ENCODE data around the gene DGCR6. TPM values are rescaled to one million over a fixed set of nuclear protein-coding genes. Genes with fewer than 3 reads are reported as not detected.
"Not testable (repeated sequence)": the region's sequence is repeated elsewhere in the genome, so short reads cannot be mapped to it uniquely, and the experiment has no call there.

Gene DGCR6
- total and polyA plus RNA-seq, 4 donors = 1.3 to 5.9 (median 3.9) TPM

- H3K36me3 ChIP-seq (ENCODE audit: control insufficient read depth in 4 of 4, insufficient read depth in 4 of 4, low read length in 4 of 4) = no peaks in the 10 kb centered on the region
- DNase-seq = no peak
- no peak overlapping the region for H3K27ac ChIP-seq (ENCODE audit: low read depth in 1 of 2, low read length in 1 of 2)
- H3K9ac ChIP-seq (ENCODE audit: insufficient read depth in 1 of 2, low read length in 2 of 2) = no peak overlapping the region
- TF ChIP-seq CTCF (IDR thresholded peaks at IDR 0.05; ENCODE audit: control extremely low read depth, extremely low read depth) = no peak
- no peaks in the 10 kb centered on the region for H3K4me1 ChIP-seq (ENCODE audit: control insufficient read depth in 5 of 5, insufficient read depth in 5 of 5, low read length in 5 of 5)
- WGBS, 2 donors = 80 to 89% methylated on average over 15 of the region's 15 CpGs
- peaks cover 0 to 2% (median 0%) of the 10 kb centered on the region in 4 donors for H3K9me3 ChIP-seq (ENCODE audit: control insufficient read depth in 4 of 4, insufficient read depth in 3 of 4, low read length in 3 of 4)
- no peak overlapping the region for H3K4me3 ChIP-seq
- H3K27me3 ChIP-seq (ENCODE audit: control insufficient read depth in 3 of 3, insufficient read depth in 3 of 3, low read length in 2 of 3) = no peaks in the 10 kb centered on the region
- ATAC-seq (ENCODE audit: insufficient read depth, low FRiP score) = no peak
Observed at GRCh38 chr22:18954990-18955571, 49.0 kb downstream of the DGCR6 start.

- 92 to 99% methylated on average over 10 of the region's 10 CpGs for WGBS, 2 donors
- Histone ChIP-seq H3K9me3 (ENCODE audit: control insufficient read depth in 4 of 4, insufficient read depth in 3 of 4, low read length in 3 of 4) (peaks cover 0 to 2% (median 0%) of the 10 kb centered on the region in 4 donors), H3K27ac (ENCODE audit: low read depth in 1 of 2, low read length in 1 of 2) (no peak overlapping the region), H3K27me3 (ENCODE audit: control insufficient read depth in 3 of 3, insufficient read depth in 3 of 3, low read length in 2 of 3) (no peaks in the 10 kb centered on the region), H3K36me3 (ENCODE audit: control insufficient read depth in 4 of 4, insufficient read depth in 4 of 4, low read length in 4 of 4) (no peaks in the 10 kb centered on the region), H3K4me1 (ENCODE audit: control insufficient read depth in 5 of 5, insufficient read depth in 5 of 5, low read length in 5 of 5) (no peaks in the 10 kb centered on the region), H3K9ac (ENCODE audit: insufficient read depth in 1 of 2, low read length in 2 of 2) (no peak overlapping the region), H3K4me3 (no peak overlapping the region)
- no peak for TF ChIP-seq CTCF (IDR thresholded peaks at IDR 0.05; ENCODE audit: control extremely low read depth, extremely low read depth)
- ATAC-seq (ENCODE audit: insufficient read depth, low FRiP score) = no peak
- DNase-seq = no peak
Observed at GRCh38 chr22:18955696-18956095, 49.6 kb downstream of the DGCR6 start.

- not testable (repeated sequence) for H3K27me3 ChIP-seq (ENCODE audit: control insufficient read depth in 3 of 3, insufficient read depth in 3 of 3, low read length in 2 of 3); H3K9me3 ChIP-seq (ENCODE audit: control insufficient read depth in 4 of 4, insufficient read depth in 3 of 4, low read length in 3 of 4); ATAC-seq (ENCODE audit: insufficient read depth, low FRiP score); H3K36me3 ChIP-seq (ENCODE audit: control insufficient read depth in 4 of 4, insufficient read depth in 4 of 4, low read length in 4 of 4); H3K4me3 ChIP-seq; DNase-seq; H3K27ac ChIP-seq (ENCODE audit: low read depth in 1 of 2, low read length in 1 of 2); H3K4me1 ChIP-seq (ENCODE audit: control insufficient read depth in 5 of 5, insufficient read depth in 5 of 5, low read length in 5 of 5); H3K9ac ChIP-seq (ENCODE audit: insufficient read depth in 1 of 2, low read length in 2 of 2)
- WGBS, 2 donors = 64 to 77% methylated on average over 15 of the region's 15 CpGs
Observed at GRCh38 chr22:18956121-18956895, 50.2 kb downstream of the DGCR6 start.

DNA sequence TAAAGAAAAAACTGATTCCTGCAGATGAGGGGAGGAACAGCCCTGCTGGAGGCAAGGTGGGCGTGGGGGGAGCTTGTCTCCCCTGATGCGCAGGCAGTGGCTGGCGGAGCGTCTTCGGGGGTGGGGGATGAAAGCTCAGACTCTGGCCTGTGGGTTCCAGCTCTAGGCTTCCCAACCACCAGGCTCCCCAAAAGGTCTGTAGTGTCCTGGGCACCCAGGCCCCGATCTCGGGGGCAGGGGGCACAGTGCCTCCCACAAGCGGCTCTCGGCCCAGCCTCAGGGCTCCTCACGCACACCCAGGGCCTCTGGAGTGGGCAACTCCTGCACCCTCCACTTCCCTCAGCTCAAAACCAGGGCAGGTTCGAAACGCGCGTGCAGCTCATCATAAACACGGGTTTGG, 50.8 kb downstream of the DGCR6 start:
- H3K4me1 ChIP-seq (ENCODE audit: control insufficient read depth in 5 of 5, insufficient read depth in 5 of 5, low read length in 5 of 5); H3K9ac ChIP-seq (ENCODE audit: insufficient read depth in 1 of 2, low read length in 2 of 2); H3K9me3 ChIP-seq (ENCODE audit: control insufficient read depth in 4 of 4, insufficient read depth in 3 of 4, low read length in 3 of 4); DNase-seq; H3K36me3 ChIP-seq (ENCODE audit: control insufficient read depth in 4 of 4, insufficient read depth in 4 of 4, low read length in 4 of 4); H3K4me3 ChIP-seq; H3K27ac ChIP-seq (ENCODE audit: low read depth in 1 of 2, low read length in 1 of 2); H3K27me3 ChIP-seq (ENCODE audit: control insufficient read depth in 3 of 3, insufficient read depth in 3 of 3, low read length in 2 of 3); ATAC-seq (ENCODE audit: insufficient read depth, low FRiP score): not testable (repeated sequence)
- 71 to 80% methylated on average over 15 of the region's 15 CpGs for WGBS, 2 donors

DNA sequence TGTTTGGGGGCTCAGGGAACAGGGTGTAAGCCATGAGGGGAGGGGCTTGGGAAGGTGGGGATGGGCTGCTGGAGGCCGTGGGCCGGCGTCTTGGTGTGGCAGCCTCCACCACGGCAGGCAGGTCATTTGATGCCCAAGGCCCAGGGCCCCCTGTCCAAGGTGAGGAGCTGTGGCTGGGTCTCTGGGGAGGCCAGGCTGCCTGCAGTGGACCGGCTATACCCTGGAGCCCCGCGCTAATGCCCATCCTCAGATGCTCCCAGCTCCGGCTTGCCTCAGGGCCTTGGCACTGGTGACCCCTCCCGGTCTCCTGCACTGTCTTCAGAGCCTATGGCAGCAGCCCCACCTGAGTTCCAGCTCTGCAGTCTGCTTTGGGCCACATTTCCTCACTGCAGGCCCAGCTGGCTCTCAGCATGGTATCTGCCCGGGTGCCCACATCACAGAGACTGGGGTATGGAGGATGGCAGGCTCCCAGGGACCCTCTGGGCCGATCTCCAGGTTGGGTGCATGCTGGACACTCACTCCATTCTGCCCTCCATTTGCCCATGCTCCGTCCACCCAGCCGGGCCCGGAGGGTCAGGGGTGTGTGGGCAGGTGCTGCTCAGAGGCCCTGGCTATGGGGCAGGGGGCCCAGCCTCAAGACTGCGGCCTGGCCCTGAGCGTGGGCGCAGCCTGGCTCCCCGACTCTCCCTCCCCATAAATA, 51.7 kb downstream of the DGCR6 start:
- not testable (repeated sequence) for H3K4me3 ChIP-seq; H3K36me3 ChIP-seq (ENCODE audit: control insufficient read depth in 4 of 4, insufficient read depth in 4 of 4, low read length in 4 of 4); ATAC-seq (ENCODE audit: insufficient read depth, low FRiP score); H3K27ac ChIP-seq (ENCODE audit: low read depth in 1 of 2, low read length in 1 of 2); DNase-seq; H3K9me3 ChIP-seq (ENCODE audit: control insufficient read depth in 4 of 4, insufficient read depth in 3 of 4, low read length in 3 of 4); H3K9ac ChIP-seq (ENCODE audit: insufficient read depth in 1 of 2, low read length in 2 of 2); H3K4me1 ChIP-seq (ENCODE audit: control insufficient read depth in 5 of 5, insufficient read depth in 5 of 5, low read length in 5 of 5); H3K27me3 ChIP-seq (ENCODE audit: control insufficient read depth in 3 of 3, insufficient read depth in 3 of 3, low read length in 2 of 3)
- WGBS, 2 donors = 72 to 83% methylated on average over 13 to 15 of the region's 18 CpGs

DNA sequence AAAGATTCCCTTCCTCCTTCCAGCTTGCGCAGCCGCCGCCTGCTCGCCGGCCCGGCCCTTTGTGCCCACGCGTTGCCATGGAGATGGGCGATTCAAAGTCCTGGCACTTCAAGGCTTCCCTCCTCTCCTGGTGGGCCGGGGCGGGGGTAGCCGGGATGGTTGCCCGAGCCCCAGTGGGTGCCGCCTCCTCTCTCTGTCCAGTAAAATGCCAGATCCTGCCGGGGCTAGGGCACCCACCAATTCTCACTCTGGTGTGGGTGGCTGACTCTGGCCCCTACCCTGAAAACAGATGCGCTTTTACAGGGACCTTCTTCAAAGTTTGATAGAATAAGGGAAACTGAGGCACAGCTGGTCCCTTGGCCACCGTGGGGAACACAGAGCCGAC, 52.2 kb downstream of the DGCR6 start:
- H3K27me3 ChIP-seq (ENCODE audit: control insufficient read depth in 3 of 3, insufficient read depth in 3 of 3, low read length in 2 of 3) = not testable (repeated sequence)
- WGBS, 2 donors = 77 to 91% methylated on average over 15 to 18 of the region's 18 CpGs

More for the DNA sequence above, 52.2 kb downstream of the DGCR6 start:
- not testable (repeated sequence) for H3K9ac ChIP-seq (ENCODE audit: insufficient read depth in 1 of 2, low read length in 2 of 2); ATAC-seq (ENCODE audit: insufficient read depth, low FRiP score); H3K9me3 ChIP-seq (ENCODE audit: control insufficient read depth in 4 of 4, insufficient read depth in 3 of 4, low read length in 3 of 4); H3K36me3 ChIP-seq (ENCODE audit: control insufficient read depth in 4 of 4, insufficient read depth in 4 of 4, low read length in 4 of 4); H3K4me1 ChIP-seq (ENCODE audit: control insufficient read depth in 5 of 5, insufficient read depth in 5 of 5, low read length in 5 of 5); H3K4me3 ChIP-seq; H3K27ac ChIP-seq (ENCODE audit: low read depth in 1 of 2, low read length in 1 of 2); DNase-seq
